ENCODE measurements around the gene NVL. TPM values are rescaled to one million over a fixed set of nuclear protein-coding genes. Genes with fewer than 3 reads are reported as not detected.

NVL gene
- total and polyA plus RNA-seq, 2 donors (not counting 1 experiment from before 2014, with no cell fraction given), result 20.5 to 27.6 TPM

- DNase-seq (ENCODE audit: low read depth in 2 of 2), result peak; percentile 92 to 94
- Histone ChIP-seq H3K4me2 (ENCODE audit: extremely low read depth, insufficient read depth, low read length) (peak overlapping the region; percentile 67), H3K4me1 (ENCODE audit: control insufficient read depth, extremely low read depth, insufficient read depth, low read length) (peaks cover 7% of the 10 kb centered on the region), H4K20me1 (ENCODE audit: control insufficient read depth, extremely low read depth, insufficient read depth, low read length) (no peaks in the 10 kb centered on the region), H3K79me2 (ENCODE audit: control insufficient read depth, insufficient read depth, low read length) (no peaks in the 10 kb centered on the region), H2AFZ (ENCODE audit: low read length) (peak overlapping the region; percentile 0), H3K9me3 (ENCODE audit: control insufficient read depth, insufficient read depth, low read depth, low read length) (no peaks in the 10 kb centered on the region), H3K36me3 (ENCODE audit: control insufficient read depth, insufficient read depth, low read length) (peaks cover 2% of the 10 kb centered on the region), H3K27ac (ENCODE audit: insufficient read depth, low read length) (peak overlapping the region; percentile 29), H3K9ac (ENCODE audit: insufficient read depth, low read length) (no peak overlapping the region), H3K27me3 (ENCODE audit: control insufficient read depth, insufficient read depth, low read length) (no peaks in the 10 kb centered on the region), H3K4me3 (replicated peaks in 1 of 4; ENCODE audit: control extremely low read depth in 1 of 4, insufficient read depth in 1 of 4, low read depth in 3 of 4, low read length in 4 of 4) (peak overlapping the region in 1 of 4 experiments; percentile 12)
- TF ChIP-seq CTCF (conservative IDR thresholded peaks at IDR 0.05 in 1 of 2, IDR thresholded peaks at IDR 0.05 in 1 of 2; ENCODE audit: low read depth in 1 of 2, low read length in 2 of 2), result no peak
These were observed 105.9 kb downstream of the NVL start for GRCh38 chr1:224223819-224224714.

GRCh38 chr1:224219612-224220059, 110.3 kb downstream of the NVL start:
- Histone ChIP-seq H3K27ac (ENCODE audit: insufficient read depth, low read length) (no peak overlapping the region), H3K4me3 (replicated peaks in 1 of 4; ENCODE audit: control extremely low read depth in 1 of 4, insufficient read depth in 1 of 4, low read depth in 3 of 4, low read length in 4 of 4) (no peak overlapping the region), H2AFZ (ENCODE audit: low read length) (no peak overlapping the region), H3K36me3 (ENCODE audit: control insufficient read depth, insufficient read depth, low read length) (no peaks in the 10 kb centered on the region), H3K9ac (ENCODE audit: insufficient read depth, low read length) (no peak overlapping the region), H3K4me2 (ENCODE audit: extremely low read depth, insufficient read depth, low read length) (no peak overlapping the region), H3K27me3 (ENCODE audit: control insufficient read depth, insufficient read depth, low read length) (no peaks in the 10 kb centered on the region), H3K4me1 (ENCODE audit: control insufficient read depth, extremely low read depth, insufficient read depth, low read length) (peaks cover 7% of the 10 kb centered on the region), H4K20me1 (ENCODE audit: control insufficient read depth, extremely low read depth, insufficient read depth, low read length) (no peaks in the 10 kb centered on the region), H3K9me3 (ENCODE audit: control insufficient read depth, insufficient read depth, low read depth, low read length) (no peaks in the 10 kb centered on the region), H3K79me2 (ENCODE audit: control insufficient read depth, insufficient read depth, low read length) (no peaks in the 10 kb centered on the region)
- no peak for DNase-seq (ENCODE audit: low read depth in 2 of 2)
- TF ChIP-seq CTCF (conservative IDR thresholded peaks at IDR 0.05 in 1 of 2, IDR thresholded peaks at IDR 0.05 in 1 of 2; ENCODE audit: low read depth in 1 of 2, low read length in 2 of 2), result no peak
- TF ChIP-seq EZH2 (IDR thresholded peaks at IDR 0.05; ENCODE audit: low read length, missing control alignments), result no peak

GRCh38 chr1:224219011-224219611, 110.9 kb downstream of the NVL start:
- H2AFZ ChIP-seq (ENCODE audit: low read length), result no peak overlapping the region

More at GRCh38 chr1:224219011-224219611, 110.9 kb downstream of the NVL start:
- no peaks in the 10 kb centered on the region for H3K79me2 ChIP-seq (ENCODE audit: control insufficient read depth, insufficient read depth, low read length)
- no peaks in the 10 kb centered on the region for H4K20me1 ChIP-seq (ENCODE audit: control insufficient read depth, extremely low read depth, insufficient read depth, low read length)
- DNase-seq (ENCODE audit: low read depth in 2 of 2), result no peak
- H3K9ac ChIP-seq (ENCODE audit: insufficient read depth, low read length), result no peak overlapping the region
- H3K4me2 ChIP-seq (ENCODE audit: extremely low read depth, insufficient read depth, low read length), result no peak overlapping the region
- no peaks in the 10 kb centered on the region for H3K36me3 ChIP-seq (ENCODE audit: control insufficient read depth, insufficient read depth, low read length)
- no peaks in the 10 kb centered on the region for H3K27me3 ChIP-seq (ENCODE audit: control insufficient read depth, insufficient read depth, low read length)
- H3K4me3 ChIP-seq (replicated peaks in 1 of 4; ENCODE audit: control extremely low read depth in 1 of 4, insufficient read depth in 1 of 4, low read depth in 3 of 4, low read length in 4 of 4), result no peak overlapping the region
- H3K4me1 ChIP-seq (ENCODE audit: control insufficient read depth, extremely low read depth, insufficient read depth, low read length), result peaks cover 7% of the 10 kb centered on the region
- no peak overlapping the region for H3K27ac ChIP-seq (ENCODE audit: insufficient read depth, low read length)
- H3K9me3 ChIP-seq (ENCODE audit: control insufficient read depth, insufficient read depth, low read depth, low read length), result no peaks in the 10 kb centered on the region
- no peak for TF ChIP-seq CTCF (conservative IDR thresholded peaks at IDR 0.05 in 1 of 2, IDR thresholded peaks at IDR 0.05 in 1 of 2; ENCODE audit: low read depth in 1 of 2, low read length in 2 of 2)
- no peak for TF ChIP-seq EZH2 (IDR thresholded peaks at IDR 0.05; ENCODE audit: low read length, missing control alignments)
